ENCODE data around the gene MAD1L1.

MAD1L1 gene

DNA sequence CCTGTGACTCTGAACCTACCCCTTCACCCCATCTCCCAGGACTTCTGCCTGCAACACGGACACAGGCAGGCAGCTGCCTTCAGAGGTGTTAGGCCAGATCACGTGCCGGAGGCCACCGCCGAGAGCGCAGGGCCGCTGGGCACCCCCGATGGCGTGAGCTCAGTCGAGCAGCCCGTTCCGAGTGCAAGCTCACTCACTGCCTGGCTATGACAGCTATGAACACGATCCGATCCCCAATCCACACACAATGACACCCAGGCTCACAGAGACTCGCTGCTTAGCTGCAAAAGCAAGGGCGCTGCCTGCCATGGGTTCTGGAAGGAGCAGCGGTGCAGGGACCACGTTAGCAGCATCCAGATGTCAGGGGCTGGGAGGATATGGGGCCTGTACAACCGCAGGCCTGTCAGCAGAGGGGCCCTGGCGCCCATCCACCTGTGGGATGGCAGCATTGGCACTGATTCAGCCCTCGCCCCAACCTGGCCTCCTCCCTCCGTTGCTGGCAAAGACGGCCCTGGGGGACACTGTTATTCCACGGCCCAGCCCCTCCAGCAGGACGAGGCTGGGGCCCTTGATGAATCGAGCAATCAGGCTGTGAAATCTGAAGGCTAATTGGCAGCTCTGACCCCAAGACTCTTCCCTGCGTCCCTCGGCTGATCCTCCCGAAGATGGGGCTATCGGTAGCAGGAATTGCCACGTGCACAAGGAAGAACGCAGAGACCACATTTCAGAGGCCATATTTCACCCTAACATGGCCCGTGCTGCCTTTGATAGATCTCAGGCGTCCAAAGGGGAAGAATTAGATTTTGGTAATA, 332.6 kb downstream of the MAD1L1 start:
- H3K27ac ChIP-seq (ENCODE audit: insufficient read depth, low read length, poor library complexity, severe bottlenecking): no peak overlapping the region
- H3K27me3 ChIP-seq (replicated peaks; ENCODE audit: control insufficient read depth, insufficient read depth, low read length, poor library complexity, severe bottlenecking): no peaks in the 10 kb centered on the region
- H3K9me3 ChIP-seq (ENCODE audit: control insufficient read depth, low read length): no peaks in the 10 kb centered on the region
- H3K4me1 ChIP-seq (ENCODE audit: control insufficient read depth, insufficient read depth, low read length, poor library complexity, severe bottlenecking): no peaks in the 10 kb centered on the region
- peaks cover 42% of the 10 kb centered on the region for H3K36me3 ChIP-seq (ENCODE audit: control insufficient read depth, insufficient read depth, low read length)
- H3K4me3 ChIP-seq (ENCODE audit: insufficient read depth, low read depth, low read length, poor library complexity, severe bottlenecking): no peak overlapping the region
- no peak for DNase-seq

DNA sequence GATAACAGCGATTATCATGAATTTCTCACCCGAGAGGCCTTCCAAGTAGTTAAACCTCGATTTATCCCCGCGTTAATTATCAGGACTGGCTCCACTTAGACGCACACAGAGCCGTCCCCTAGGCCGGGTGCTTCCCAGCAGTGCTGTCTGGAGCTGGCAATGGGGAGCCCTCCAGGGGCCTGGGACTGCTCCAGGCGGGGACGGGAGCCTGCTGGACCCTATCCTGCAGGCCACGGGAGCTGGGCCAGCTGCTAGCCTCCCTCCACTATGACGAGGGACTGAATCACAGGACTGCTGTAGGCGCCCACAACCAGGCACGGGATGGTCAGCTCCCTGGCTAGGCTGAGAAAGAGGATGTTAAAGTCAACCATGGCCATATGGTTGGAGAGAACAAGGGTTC, 333.5 kb downstream of the MAD1L1 start:
- H3K9me3 ChIP-seq (ENCODE audit: control insufficient read depth, low read length): no peaks in the 10 kb centered on the region
- H3K4me3 ChIP-seq (ENCODE audit: insufficient read depth, low read depth, low read length, poor library complexity, severe bottlenecking): no peak overlapping the region
- H3K4me1 ChIP-seq (ENCODE audit: control insufficient read depth, insufficient read depth, low read length, poor library complexity, severe bottlenecking): no peaks in the 10 kb centered on the region
- no peak overlapping the region for H3K27ac ChIP-seq (ENCODE audit: insufficient read depth, low read length, poor library complexity, severe bottlenecking)
- H3K27me3 ChIP-seq (replicated peaks; ENCODE audit: control insufficient read depth, insufficient read depth, low read length, poor library complexity, severe bottlenecking): no peaks in the 10 kb centered on the region
- peaks cover 52% of the 10 kb centered on the region for H3K36me3 ChIP-seq (ENCODE audit: control insufficient read depth, insufficient read depth, low read length)
- no peak for DNase-seq

DNA sequence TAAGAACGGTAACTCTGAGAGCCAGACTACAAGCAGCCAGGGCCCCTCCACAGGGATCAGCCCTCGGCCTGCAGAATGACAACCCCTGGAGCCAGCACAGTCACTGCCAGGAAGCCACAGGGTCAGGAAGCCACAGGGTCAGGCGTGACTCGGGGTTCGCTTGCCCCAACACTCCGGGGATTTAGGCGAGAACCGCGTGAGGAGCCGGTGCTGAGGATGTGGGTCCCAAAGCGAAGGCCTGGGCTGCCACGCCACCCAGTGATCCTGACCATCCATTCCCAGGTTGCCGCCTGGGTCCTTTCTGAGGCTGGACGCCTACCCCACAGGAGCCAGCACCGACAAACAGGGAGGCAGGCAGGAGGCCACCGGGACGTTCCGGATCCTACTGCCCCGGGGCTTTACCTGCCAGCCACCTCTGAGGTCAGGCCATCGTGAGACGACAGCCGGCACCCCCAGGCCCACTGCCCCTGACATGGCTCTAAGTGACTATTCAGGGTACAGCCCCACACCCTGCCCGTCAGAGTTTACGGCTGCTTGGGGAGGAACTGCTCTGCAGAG, 334.0 kb downstream of the MAD1L1 start:
- Histone ChIP-seq H3K4me3 (ENCODE audit: insufficient read depth, low read depth, low read length, poor library complexity, severe bottlenecking) (no peak overlapping the region), H3K4me1 (ENCODE audit: control insufficient read depth, insufficient read depth, low read length, poor library complexity, severe bottlenecking) (no peaks in the 10 kb centered on the region), H3K27me3 (replicated peaks; ENCODE audit: control insufficient read depth, insufficient read depth, low read length, poor library complexity, severe bottlenecking) (no peaks in the 10 kb centered on the region), H3K9me3 (ENCODE audit: control insufficient read depth, low read length) (no peaks in the 10 kb centered on the region), H3K36me3 (ENCODE audit: control insufficient read depth, insufficient read depth, low read length) (peaks cover 57% of the 10 kb centered on the region), H3K27ac (ENCODE audit: insufficient read depth, low read length, poor library complexity, severe bottlenecking) (no peak overlapping the region)
- DNase-seq: no peak

DNA sequence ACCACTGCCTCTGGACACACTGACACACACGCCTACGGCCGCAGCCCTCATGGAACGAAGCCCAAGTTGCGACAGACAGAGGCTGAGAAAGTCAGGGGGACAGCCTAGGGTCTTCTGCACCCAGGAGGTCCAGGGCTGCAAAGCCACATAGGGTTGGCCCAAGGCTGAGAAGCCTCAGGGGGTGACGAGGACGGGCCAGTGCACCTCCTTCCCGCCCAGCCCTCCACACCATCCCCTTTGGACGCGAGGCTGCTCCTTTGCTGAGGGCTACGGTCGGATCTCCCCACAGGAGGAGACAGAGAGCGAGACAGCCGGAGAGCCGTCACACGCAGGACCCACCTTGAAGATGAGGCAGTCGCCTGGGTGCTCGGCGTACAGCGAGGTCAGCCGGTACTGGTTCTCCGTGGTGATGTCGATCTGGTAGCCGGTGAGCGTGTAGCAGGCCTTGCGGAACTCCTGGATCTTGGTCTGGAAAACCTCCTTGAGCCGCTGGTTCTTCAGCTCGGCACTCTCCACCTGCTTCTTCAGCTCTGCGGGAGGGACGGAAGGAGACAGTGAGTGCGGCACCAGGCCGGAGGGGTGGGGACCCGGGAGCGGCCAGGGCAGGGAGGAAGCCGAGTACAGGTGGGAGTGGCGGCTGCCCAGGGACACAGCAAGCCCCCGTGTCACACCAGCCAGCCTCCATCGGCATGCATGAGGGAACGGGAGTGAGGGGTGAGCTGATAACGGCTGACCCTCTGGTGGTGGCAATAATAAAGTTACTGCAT, 334.7 kb downstream of the MAD1L1 start:
- Histone ChIP-seq H3K27me3 (replicated peaks; ENCODE audit: control insufficient read depth, insufficient read depth, low read length, poor library complexity, severe bottlenecking) (no peaks in the 10 kb centered on the region), H3K4me1 (ENCODE audit: control insufficient read depth, insufficient read depth, low read length, poor library complexity, severe bottlenecking) (no peaks in the 10 kb centered on the region), H3K4me3 (ENCODE audit: insufficient read depth, low read depth, low read length, poor library complexity, severe bottlenecking) (no peak overlapping the region), H3K27ac (ENCODE audit: insufficient read depth, low read length, poor library complexity, severe bottlenecking) (no peak overlapping the region), H3K9me3 (ENCODE audit: control insufficient read depth, low read length) (no peaks in the 10 kb centered on the region), H3K36me3 (ENCODE audit: control insufficient read depth, insufficient read depth, low read length) (peaks cover 58% of the 10 kb centered on the region)
- DNase-seq: no peak

DNA sequence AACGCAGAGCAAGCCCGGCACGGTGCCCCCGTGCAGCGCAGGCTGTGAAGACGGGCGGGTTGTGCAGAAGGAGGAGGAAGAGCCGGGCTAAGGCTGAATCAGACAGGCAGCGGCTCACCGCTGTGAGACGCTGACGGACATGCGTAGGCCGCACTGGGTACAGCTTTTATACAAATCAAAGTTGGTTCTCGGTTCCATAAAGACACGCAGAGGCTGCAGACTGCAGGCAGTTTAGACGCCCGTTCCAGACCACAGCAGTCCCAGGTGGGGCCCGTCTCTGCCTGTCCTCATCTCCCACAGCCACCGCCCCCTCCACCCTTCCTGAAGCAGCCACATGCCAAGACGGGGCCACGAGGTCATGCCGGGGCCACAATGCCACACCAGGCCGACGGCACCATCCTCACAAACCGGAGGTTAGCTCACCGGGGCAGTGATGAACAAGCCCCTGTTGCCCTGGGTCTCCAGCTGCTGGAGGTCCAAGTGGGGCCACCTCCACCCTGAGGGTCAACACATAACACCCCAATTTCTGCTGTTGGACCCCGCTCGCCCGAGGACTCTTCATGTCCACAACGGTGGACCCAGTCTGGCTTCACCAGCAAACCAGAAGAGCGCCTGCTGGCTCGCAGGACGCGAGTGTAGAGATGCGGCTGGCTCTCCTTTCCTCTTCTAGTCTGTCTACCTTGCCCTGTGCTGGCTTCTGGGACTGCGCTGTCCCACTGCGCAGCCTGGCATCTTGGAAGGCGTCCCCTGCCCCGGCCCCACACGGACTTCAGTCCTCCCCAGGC, 335.5 kb downstream of the MAD1L1 start:
- no peak for DNase-seq
- H3K36me3 ChIP-seq (ENCODE audit: control insufficient read depth, insufficient read depth, low read length): peaks cover 58% of the 10 kb centered on the region
- H3K27ac ChIP-seq (ENCODE audit: insufficient read depth, low read length, poor library complexity, severe bottlenecking): no peak overlapping the region
- no peak overlapping the region for H3K4me3 ChIP-seq (ENCODE audit: insufficient read depth, low read depth, low read length, poor library complexity, severe bottlenecking)
- H3K9me3 ChIP-seq (ENCODE audit: control insufficient read depth, low read length): no peaks in the 10 kb centered on the region
- H3K27me3 ChIP-seq (replicated peaks; ENCODE audit: control insufficient read depth, insufficient read depth, low read length, poor library complexity, severe bottlenecking): no peaks in the 10 kb centered on the region
- H3K4me1 ChIP-seq (ENCODE audit: control insufficient read depth, insufficient read depth, low read length, poor library complexity, severe bottlenecking): no peaks in the 10 kb centered on the region

DNA sequence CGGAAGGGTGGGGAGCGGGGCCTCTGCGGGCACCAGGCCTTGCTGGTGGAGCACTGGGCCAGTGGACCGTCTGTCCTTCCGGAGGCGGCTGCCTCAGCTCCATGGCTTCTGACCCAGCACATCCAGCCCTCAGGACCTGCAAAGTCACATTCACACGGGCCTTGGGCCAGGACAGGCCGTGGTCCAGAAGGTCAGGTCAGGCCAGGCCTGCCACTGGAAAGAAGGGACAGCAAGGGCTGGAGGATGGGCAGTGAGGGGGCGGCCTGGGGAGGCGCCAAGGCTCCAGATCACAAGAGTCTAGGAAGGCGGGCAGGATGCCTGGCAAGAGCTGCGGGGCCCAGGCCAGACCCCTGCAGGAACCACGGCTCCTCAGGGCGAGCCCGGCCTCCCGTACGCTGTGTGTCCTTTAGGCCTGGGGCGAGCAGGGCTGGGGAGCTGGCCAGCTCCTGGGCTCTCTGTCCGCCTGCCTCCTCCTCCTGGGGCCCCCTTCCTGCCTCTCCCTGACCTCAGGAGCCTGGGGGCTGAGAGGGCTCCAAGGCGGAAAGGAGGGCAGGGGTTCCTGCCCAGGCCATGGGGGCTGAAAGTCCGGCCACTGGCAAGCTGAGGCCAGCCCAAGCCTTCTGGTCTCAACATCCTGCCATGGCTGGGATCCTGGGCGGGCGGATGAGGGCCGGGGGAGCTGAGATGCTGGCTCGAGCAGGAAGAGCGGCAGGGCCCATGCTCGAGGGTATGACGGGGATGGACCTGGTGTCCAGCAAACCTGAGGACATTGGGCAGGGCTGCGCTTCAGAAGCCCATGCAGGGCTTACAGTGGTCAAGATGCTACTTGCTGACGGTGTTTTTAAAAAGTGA, 336.9 kb downstream of the MAD1L1 start:
- DNase-seq: no peak
- Histone ChIP-seq H3K4me1 (ENCODE audit: control insufficient read depth, insufficient read depth, low read length, poor library complexity, severe bottlenecking) (no peaks in the 10 kb centered on the region), H3K36me3 (ENCODE audit: control insufficient read depth, insufficient read depth, low read length) (peaks cover 58% of the 10 kb centered on the region), H3K27ac (ENCODE audit: insufficient read depth, low read length, poor library complexity, severe bottlenecking) (no peak overlapping the region), H3K9me3 (ENCODE audit: control insufficient read depth, low read length) (no peaks in the 10 kb centered on the region), H3K4me3 (ENCODE audit: insufficient read depth, low read depth, low read length, poor library complexity, severe bottlenecking) (no peak overlapping the region), H3K27me3 (replicated peaks; ENCODE audit: control insufficient read depth, insufficient read depth, low read length, poor library complexity, severe bottlenecking) (no peaks in the 10 kb centered on the region)

DNA sequence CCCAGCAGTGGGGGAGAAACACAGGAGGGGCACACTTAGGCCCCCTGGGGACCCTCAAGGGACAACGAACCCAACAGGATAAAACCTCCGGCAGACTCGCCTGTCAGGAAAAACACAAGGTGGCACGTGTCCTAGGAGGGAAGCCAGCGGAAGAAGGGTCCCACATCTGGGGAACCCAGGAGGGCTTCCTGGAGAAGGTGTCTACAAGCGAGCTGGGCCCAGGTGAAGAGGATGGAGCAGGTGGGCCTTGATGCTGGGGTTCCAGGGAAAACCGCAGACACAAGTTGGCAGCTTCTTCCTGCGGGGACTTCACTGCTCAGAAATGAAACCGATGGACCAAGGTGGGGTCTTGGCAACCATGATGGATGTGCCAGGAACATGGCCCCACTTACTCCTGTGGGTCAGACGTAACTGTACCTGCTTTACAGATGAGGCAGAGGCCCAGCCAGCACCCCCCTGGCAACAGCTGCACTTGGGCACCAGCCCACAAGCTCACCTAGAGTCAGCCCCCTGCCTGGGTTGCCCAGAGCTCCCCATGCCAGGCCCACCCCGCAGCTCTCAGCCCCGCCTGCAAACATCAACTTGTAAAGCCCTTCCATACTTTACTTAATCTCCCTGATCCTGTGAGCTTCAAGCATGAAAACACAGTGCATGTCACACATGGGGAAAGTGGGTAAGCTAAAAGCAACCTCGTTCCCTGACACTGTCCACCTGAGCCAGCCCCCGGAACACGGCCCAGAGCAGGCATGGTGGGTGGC, 337.7 kb downstream of the MAD1L1 start:
- Histone ChIP-seq H3K9me3 (ENCODE audit: control insufficient read depth, low read length) (no peaks in the 10 kb centered on the region), H3K4me3 (ENCODE audit: insufficient read depth, low read depth, low read length, poor library complexity, severe bottlenecking) (no peak overlapping the region), H3K27ac (ENCODE audit: insufficient read depth, low read length, poor library complexity, severe bottlenecking) (no peak overlapping the region), H3K27me3 (replicated peaks; ENCODE audit: control insufficient read depth, insufficient read depth, low read length, poor library complexity, severe bottlenecking) (no peaks in the 10 kb centered on the region), H3K36me3 (ENCODE audit: control insufficient read depth, insufficient read depth, low read length) (peaks cover 58% of the 10 kb centered on the region), H3K4me1 (ENCODE audit: control insufficient read depth, insufficient read depth, low read length, poor library complexity, severe bottlenecking) (no peaks in the 10 kb centered on the region)
- no peak for DNase-seq

DNA sequence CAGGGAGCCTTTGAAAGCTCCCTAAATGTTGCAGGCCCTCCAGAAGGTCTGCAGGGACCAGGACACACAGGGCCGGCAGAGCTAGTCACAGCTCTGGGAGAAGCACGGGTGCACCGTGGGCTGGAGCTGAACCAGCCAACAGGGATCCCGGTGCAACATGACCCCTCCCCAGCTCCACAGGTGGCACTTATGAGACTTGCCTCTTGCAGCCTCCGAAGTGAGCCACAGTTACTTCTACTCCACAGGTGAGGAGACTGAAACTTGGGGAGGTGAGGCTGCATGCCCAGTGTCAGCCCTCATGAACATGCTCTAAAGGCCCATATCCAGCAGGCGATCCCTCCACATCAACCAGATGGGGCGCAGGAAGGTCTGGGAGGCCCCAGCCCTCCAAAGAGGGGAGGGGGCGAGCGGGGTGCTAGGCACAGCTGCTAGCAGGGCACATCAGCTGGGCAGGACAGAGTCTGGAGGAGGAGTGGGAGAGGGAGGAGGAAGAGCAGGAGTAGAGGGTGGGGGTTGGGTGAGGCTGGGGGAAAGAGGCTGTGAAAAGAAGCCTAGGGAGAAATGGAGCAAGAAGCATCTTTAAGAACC, 338.3 kb downstream of the MAD1L1 start:
- no peak overlapping the region for H3K27ac ChIP-seq (ENCODE audit: insufficient read depth, low read length, poor library complexity, severe bottlenecking)
- DNase-seq: no peak
- peaks cover 52% of the 10 kb centered on the region for H3K36me3 ChIP-seq (ENCODE audit: control insufficient read depth, insufficient read depth, low read length)
- H3K9me3 ChIP-seq (ENCODE audit: control insufficient read depth, low read length): no peaks in the 10 kb centered on the region
- H3K4me3 ChIP-seq (ENCODE audit: insufficient read depth, low read depth, low read length, poor library complexity, severe bottlenecking): no peak overlapping the region
- H3K27me3 ChIP-seq (replicated peaks; ENCODE audit: control insufficient read depth, insufficient read depth, low read length, poor library complexity, severe bottlenecking): no peaks in the 10 kb centered on the region
- no peaks in the 10 kb centered on the region for H3K4me1 ChIP-seq (ENCODE audit: control insufficient read depth, insufficient read depth, low read length, poor library complexity, severe bottlenecking)

Data from effector memory CD4-positive, alpha-beta T cell (primary cell).